ENCODE results near the gene MTOR.
"Not testable (repeated sequence)": the region's sequence is repeated elsewhere in the genome, so short reads cannot be mapped to it uniquely, and the experiment has no call there.

The MTOR gene

DNA sequence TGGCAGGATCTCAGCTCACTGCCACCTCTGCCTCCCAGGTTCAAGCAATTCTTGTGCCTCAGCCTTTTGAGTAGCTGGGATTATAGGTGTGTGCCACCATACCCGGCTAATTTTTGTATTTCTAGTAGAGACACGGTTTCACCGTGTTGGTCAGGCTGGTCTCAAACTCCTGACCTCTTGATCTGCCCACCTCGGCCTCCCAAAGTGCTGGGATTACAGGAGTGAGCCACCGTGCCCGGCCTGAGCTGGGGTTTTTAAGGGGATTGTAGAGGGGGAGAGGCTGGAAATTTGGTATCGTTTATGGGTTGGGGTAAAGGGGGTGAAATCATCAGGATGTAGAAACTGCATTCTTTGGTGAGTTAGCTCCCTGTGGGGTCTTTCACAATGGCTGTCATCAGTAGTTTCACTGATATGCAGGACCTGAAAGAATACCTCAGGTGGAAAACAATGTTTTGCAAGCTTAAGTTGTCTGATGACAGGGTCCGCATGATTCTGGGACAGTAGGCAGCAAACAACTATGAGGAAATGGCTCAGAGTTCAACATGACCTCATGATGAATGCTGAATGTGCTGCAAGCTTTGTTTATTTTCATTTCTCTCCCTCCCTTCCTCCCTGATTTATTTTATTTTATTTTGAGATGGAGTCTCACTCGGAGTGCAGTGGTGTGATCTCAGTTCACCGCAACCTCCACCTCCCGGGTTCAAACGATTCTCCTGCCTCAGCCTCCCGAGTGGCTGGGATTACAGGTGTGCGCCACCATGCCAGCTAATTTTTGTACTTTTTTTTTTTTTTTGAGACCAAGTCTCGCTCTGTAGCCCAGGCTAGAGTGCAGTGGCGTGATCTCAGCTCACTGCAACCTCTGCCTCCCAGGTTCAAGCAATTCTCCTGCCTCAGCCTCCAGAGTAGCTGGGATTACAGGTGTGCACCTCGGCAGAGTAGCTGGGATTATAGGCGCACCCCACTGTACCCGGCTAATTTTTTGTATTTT is 5.3 kb upstream of the MTOR start:
- H3K36me3 Mint-ChIP-seq; H3K9me3 Mint-ChIP-seq; ATAC-seq (replicated peaks); H3K4me1 Mint-ChIP-seq; H3K27ac Mint-ChIP-seq; H3K4me3 Mint-ChIP-seq; DNase-seq; H3K27me3 Mint-ChIP-seq: not testable (repeated sequence)

- Mint-ChIP-seq H3K36me3 (peaks cover 0 to 2% of the 10 kb centered on the region in 2 donors), H3K4me3 (no peak overlapping the region), H3K9me3 (no peaks in the 10 kb centered on the region), H3K27me3 (no peaks in the 10 kb centered on the region), H3K4me1 (peaks cover 4 to 11% of the 10 kb centered on the region in 2 donors), H3K27ac (no peak overlapping the region)
- ATAC-seq (replicated peaks) (no peak), DNase-seq (no peak)
These were observed 4.1 kb upstream of the MTOR start for GRCh38 chr1:11266268-11267074.

DNA sequence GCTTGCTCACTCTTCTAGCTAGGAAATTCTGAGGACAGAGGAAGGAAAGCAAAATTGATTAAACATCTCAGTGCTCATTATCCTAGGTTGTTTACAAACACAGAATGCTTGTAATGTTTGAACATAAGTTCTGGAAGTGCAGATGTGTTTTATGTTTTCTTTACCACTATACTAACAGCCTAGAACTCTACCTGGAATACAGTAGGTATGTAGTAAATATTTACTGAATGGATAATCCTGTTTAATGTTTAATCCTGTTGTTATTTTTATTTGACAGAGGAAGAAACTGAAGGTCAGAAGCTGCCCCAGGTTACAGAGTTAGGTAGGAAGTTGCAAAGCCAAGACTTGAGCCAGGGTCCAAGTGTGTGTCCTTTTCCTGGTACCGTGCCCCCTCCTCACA is 6.1 kb downstream of the MTOR start:
- no peak for ATAC-seq (replicated peaks)
- no peak overlapping the region for H3K4me3 Mint-ChIP-seq
- peaks cover 3 to 5% of the 10 kb centered on the region in 2 donors for H3K4me1 Mint-ChIP-seq
- no peak overlapping the region for H3K27ac Mint-ChIP-seq
- H3K9me3 Mint-ChIP-seq: no peaks in the 10 kb centered on the region
- no peak for DNase-seq
- H3K27me3 Mint-ChIP-seq: no peaks in the 10 kb centered on the region
- peaks cover 46 to 47% of the 10 kb centered on the region in 2 donors for H3K36me3 Mint-ChIP-seq

DNA sequence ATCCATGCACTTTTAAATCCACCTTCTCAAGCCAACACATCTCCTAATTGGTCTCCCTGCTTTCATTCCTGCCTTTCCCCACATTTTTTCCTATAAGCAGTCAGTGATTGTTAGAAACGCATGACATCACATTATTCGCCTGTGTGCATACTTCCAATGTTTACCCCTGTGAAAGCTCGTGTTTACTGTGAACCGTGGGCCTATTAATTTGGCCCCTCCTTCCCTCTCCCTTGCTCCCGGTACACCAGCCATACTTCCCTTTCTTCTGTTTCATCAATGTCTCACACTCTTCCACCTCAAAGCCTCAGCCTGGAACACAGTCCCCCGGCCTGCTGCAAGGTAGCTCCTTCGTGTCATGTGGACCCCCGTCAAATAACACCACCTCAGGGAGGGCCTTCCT is 9.1 kb downstream of the MTOR start:
- ATAC-seq (replicated peaks) (no peak), DNase-seq (no peak)
- Mint-ChIP-seq H3K27me3 (no peaks in the 10 kb centered on the region), H3K4me3 (no peak overlapping the region), H3K4me1 (no peaks in the 10 kb centered on the region), H3K27ac (no peak overlapping the region), H3K9me3 (peaks cover 0 to 4% of the 10 kb centered on the region in 2 donors), H3K36me3 (peaks cover 49 to 51% of the 10 kb centered on the region in 2 donors)

- ATAC-seq (replicated peaks): no peak
- Mint-ChIP-seq H3K9me3 (peaks cover 0 to 4% of the 10 kb centered on the region in 2 donors), H3K4me1 (no peaks in the 10 kb centered on the region), H3K4me3 (no peak overlapping the region), H3K27ac (no peak overlapping the region), H3K27me3 (no peaks in the 10 kb centered on the region), H3K36me3 (peaks cover 52% of the 10 kb centered on the region in 2 donors)
- DNase-seq: no peak
These were observed 9.8 kb downstream of the MTOR start for GRCh38 chr1:11252538-11252937.

- no peaks in the 10 kb centered on the region for H3K4me1 Mint-ChIP-seq
- no peaks in the 10 kb centered on the region for H3K27me3 Mint-ChIP-seq
- peaks cover 34 to 45% of the 10 kb centered on the region in 2 donors for H3K36me3 Mint-ChIP-seq
- H3K9me3 Mint-ChIP-seq: peaks cover 0 to 4% of the 10 kb centered on the region in 2 donors
- ATAC-seq (replicated peaks) (no peak), DNase-seq (no peak)
- H3K27ac Mint-ChIP-seq: no peak overlapping the region
- no peak overlapping the region for H3K4me3 Mint-ChIP-seq
These were observed 14.2 kb downstream of the MTOR start for GRCh38 chr1:11248169-11248568.

- H3K4me3 Mint-ChIP-seq: no peak overlapping the region
- ATAC-seq (replicated peaks): no peak
- DNase-seq: no peak
These were observed 16.2 kb downstream of the MTOR start for GRCh38 chr1:11245904-11246719.

DNA sequence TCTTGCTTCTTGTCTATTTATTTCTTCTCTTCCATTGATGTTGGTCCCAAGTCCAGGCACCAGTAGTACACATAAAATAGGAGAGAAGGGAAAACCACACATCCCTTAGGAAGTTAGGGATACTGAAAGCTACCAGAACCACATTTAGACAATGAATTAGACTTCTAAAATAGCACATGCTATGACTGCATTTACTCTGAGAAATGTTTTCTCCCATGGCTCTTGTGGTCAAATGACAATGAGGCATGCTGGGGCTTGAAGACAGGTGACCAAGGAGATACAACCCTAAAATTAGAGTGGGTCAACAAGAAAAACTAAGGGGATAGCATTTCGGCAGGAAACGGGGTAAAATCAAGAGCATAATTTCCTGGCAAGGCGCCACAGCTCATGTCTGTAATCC is 17.1 kb downstream of the MTOR start:
- peak overlapping the region; percentile 32 for H3K27ac Mint-ChIP-seq
- H3K27me3 Mint-ChIP-seq: no peaks in the 10 kb centered on the region
- DNase-seq: no peak
- peaks cover 24 to 39% of the 10 kb centered on the region in 2 donors for H3K36me3 Mint-ChIP-seq
- no peak overlapping the region for H3K4me3 Mint-ChIP-seq
- no peak for ATAC-seq (replicated peaks)
- peaks cover 6 to 7% of the 10 kb centered on the region in 2 donors for H3K4me1 Mint-ChIP-seq
- H3K9me3 Mint-ChIP-seq: no peaks in the 10 kb centered on the region

More at GRCh38 chr1:11245904-11246719, 16.2 kb downstream of the MTOR start:
- Mint-ChIP-seq H3K27ac (no peak overlapping the region), H3K27me3 (no peaks in the 10 kb centered on the region), H3K9me3 (peaks cover 0 to 3% of the 10 kb centered on the region in 2 donors), H3K36me3 (peaks cover 29 to 42% of the 10 kb centered on the region in 2 donors), H3K4me1 (peaks cover 6 to 7% of the 10 kb centered on the region in 2 donors)

DNA sequence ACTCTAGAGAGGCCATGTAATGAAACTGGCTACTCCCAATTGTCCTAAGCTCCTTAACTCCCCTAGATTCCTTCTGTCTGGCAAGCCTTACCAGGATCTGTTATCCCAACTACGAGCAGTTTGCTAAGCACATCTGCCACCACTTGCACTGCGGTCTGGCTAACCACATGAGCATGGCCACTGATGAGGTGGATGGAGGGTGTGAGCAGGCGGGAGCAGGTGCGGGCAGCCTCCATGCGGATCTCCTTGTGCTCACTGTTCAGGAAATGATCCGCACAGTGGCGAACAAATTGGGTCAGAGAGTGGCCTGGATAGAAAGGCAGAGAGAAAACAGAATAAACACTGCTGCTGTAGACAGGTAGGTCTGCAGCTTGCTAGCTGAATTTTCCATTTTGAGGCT is 24.0 kb downstream of the MTOR start:
- no peaks in the 10 kb centered on the region for H3K9me3 Mint-ChIP-seq
- H3K27me3 Mint-ChIP-seq: no peaks in the 10 kb centered on the region
- peaks cover 10 to 28% of the 10 kb centered on the region in 2 donors for H3K4me1 Mint-ChIP-seq
- no peak overlapping the region for H3K4me3 Mint-ChIP-seq
- peaks cover 36 to 61% of the 10 kb centered on the region in 2 donors for H3K36me3 Mint-ChIP-seq
- no peak for ATAC-seq (replicated peaks)
- H3K27ac Mint-ChIP-seq: peak overlapping the region; percentile 67
- no peak for DNase-seq

DNA sequence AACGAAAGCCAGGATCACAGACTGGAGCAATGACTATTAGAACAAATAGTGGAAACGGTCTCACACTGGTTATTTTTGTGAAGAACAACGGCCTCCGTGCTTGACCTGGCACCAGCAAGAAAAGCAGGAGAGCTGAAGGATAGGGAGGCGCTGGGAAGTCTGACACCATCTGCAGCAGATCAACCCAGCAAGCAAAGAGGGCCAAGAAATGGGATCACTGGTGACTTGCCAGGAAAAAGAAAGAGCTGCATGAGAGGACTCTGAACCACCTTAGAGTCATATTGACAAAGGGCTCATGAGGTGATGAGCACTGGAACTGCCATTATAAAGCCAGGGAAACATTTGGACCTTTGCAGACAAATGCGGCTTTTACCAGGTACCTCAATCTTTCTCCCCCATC is 25.0 kb downstream of the MTOR start:
- H3K9me3 Mint-ChIP-seq: no peaks in the 10 kb centered on the region
- no peak overlapping the region for H3K4me3 Mint-ChIP-seq
- H3K36me3 Mint-ChIP-seq: peaks cover 33 to 61% of the 10 kb centered on the region in 2 donors
- DNase-seq (no peak), ATAC-seq (replicated peaks) (no peak)
- no peaks in the 10 kb centered on the region for H3K27me3 Mint-ChIP-seq
- no peak overlapping the region for H3K27ac Mint-ChIP-seq
- H3K4me1 Mint-ChIP-seq: peaks cover 10 to 28% of the 10 kb centered on the region in 2 donors

- Mint-ChIP-seq H3K27me3 (no peaks in the 10 kb centered on the region), H3K9me3 (no peaks in the 10 kb centered on the region), H3K36me3 (peaks cover 46 to 70% of the 10 kb centered on the region in 2 donors), H3K4me3 (no peak overlapping the region), H3K27ac (no peak overlapping the region), H3K4me1 (peaks cover 15 to 42% of the 10 kb centered on the region in 2 donors)
- DNase-seq (no peak), ATAC-seq (replicated peaks) (no peak)
These were observed 29.1 kb downstream of the MTOR start for GRCh38 chr1:11233208-11233607.

GRCh38 chr1:11229203-11229602 is 33.1 kb downstream of the MTOR start:
- DNase-seq: no peak
- H3K4me1 Mint-ChIP-seq: peaks cover 25 to 48% of the 10 kb centered on the region in 2 donors
- H3K27me3 Mint-ChIP-seq: no peaks in the 10 kb centered on the region
- peak; percentile 20 to 40 for ATAC-seq (replicated peaks)
- H3K9me3 Mint-ChIP-seq: peaks cover 3% of the 10 kb centered on the region in 2 donors
- H3K4me3 Mint-ChIP-seq: peak overlapping the region; percentile 4 to 7
- peak overlapping the region; percentile 91 for H3K27ac Mint-ChIP-seq
- H3K36me3 Mint-ChIP-seq: peaks cover 52 to 71% of the 10 kb centered on the region in 2 donors

GRCh38 chr1:11227106-11228077 is 35.0 kb downstream of the MTOR start:
- peak; percentile 97 to 98 for ATAC-seq (replicated peaks)
- peaks cover 49 to 64% of the 10 kb centered on the region in 2 donors for H3K36me3 Mint-ChIP-seq
- H3K27me3 Mint-ChIP-seq: no peaks in the 10 kb centered on the region
- peaks cover 3% of the 10 kb centered on the region in 2 donors for H3K9me3 Mint-ChIP-seq
- peak overlapping the region; percentile 91 for H3K27ac Mint-ChIP-seq
- H3K4me1 Mint-ChIP-seq: peaks cover 25 to 49% of the 10 kb centered on the region in 2 donors
- DNase-seq: no peak
- H3K4me3 Mint-ChIP-seq: peak overlapping the region; percentile 53 to 69
